H7 (cell line): ENCODE results near the gene PHLDB1. TPM values are rescaled to one million over a fixed set of nuclear protein-coding genes. Genes with fewer than 3 reads are reported as not detected.

Experiments used
- DNase-seq: peaks from one replicate; pipeline ENCODE4 v3.0.0; 2012
- H3K27me3 ChIP-seq: 2 replicates; pipeline ENCODE4 v1.6.0; 2011; ENCODE audit warnings: mild to moderate bottlenecking, low read length; ENCODE audit not compliant: control insufficient read depth, insufficient read depth
- H3K36me3 ChIP-seq: replicated peaks from 2 replicates; pipeline ENCODE4 v1.5.1; 2011; ENCODE audit warnings: low read length; ENCODE audit not compliant: control insufficient read depth, insufficient read depth
- H3K4me3 ChIP-seq: 2 replicates; pipeline ENCODE4 v1.5.1; 2011; ENCODE audit warnings: low read depth, mild to moderate bottlenecking, control low read depth, low read length, moderate library complexity; ENCODE audit not compliant: insufficient read depth
- total RNA-seq: library from RNA; depleted of rRNA; stranded (reverse); fragments of >200 nt; shearing (Covaris generic); gene quantifications from 2 replicates; pipeline ENCODE4 v1.2.3, GENCODE V29; 2014

The PHLDB1 gene
- total RNA-seq, 1 experiment from 2014 or later: 48.7 TPM

- no peaks in the 10 kb centered on the region for H3K36me3 ChIP-seq
- H3K4me3 ChIP-seq: no peak overlapping the region
- peaks cover 38% of the 10 kb centered on the region for H3K27me3 ChIP-seq
- DNase-seq: peak; percentile 32
These were observed 5.0 kb downstream of the PHLDB1 start for GRCh38 chr11:118612378-118612777.

- DNase-seq: no peak
- Histone ChIP-seq H3K4me3 (no peak overlapping the region), H3K36me3 (no peaks in the 10 kb centered on the region), H3K27me3 (peaks cover 17% of the 10 kb centered on the region)
These were observed 7.1 kb downstream of the PHLDB1 start for GRCh38 chr11:118614511-118614910.

- Histone ChIP-seq H3K36me3 (no peaks in the 10 kb centered on the region), H3K4me3 (no peak overlapping the region), H3K27me3 (peaks cover 8% of the 10 kb centered on the region)
- DNase-seq: peak; percentile 81
These were observed 8.0 kb downstream of the PHLDB1 start for GRCh38 chr11:118615282-118615975.

- peaks cover 3% of the 10 kb centered on the region; the same call in 1 of the 2 replicates for H3K27me3 ChIP-seq
- H3K36me3 ChIP-seq: no peaks in the 10 kb centered on the region
- no peak for DNase-seq
- H3K4me3 ChIP-seq: no peak overlapping the region
These were observed 8.6 kb downstream of the PHLDB1 start for GRCh38 chr11:118615976-118616371.

GRCh38 chr11:118618115-118618990 lies 10.9 kb downstream of the PHLDB1 start:
- no peaks in the 10 kb centered on the region for H3K27me3 ChIP-seq
- DNase-seq: no peak
- H3K4me3 ChIP-seq: no peak overlapping the region
- no peaks in the 10 kb centered on the region for H3K36me3 ChIP-seq

- Histone ChIP-seq H3K36me3 (no peaks in the 10 kb centered on the region), H3K27me3 (no peaks in the 10 kb centered on the region), H3K4me3 (no peak overlapping the region)
- DNase-seq: no peak
These were observed 11.6 kb downstream of the PHLDB1 start for GRCh38 chr11:118618991-118619375.

- no peaks in the 10 kb centered on the region for H3K36me3 ChIP-seq
- H3K27me3 ChIP-seq: no peaks in the 10 kb centered on the region
- DNase-seq: no peak
- no peak overlapping the region for H3K4me3 ChIP-seq
These were observed 12.2 kb downstream of the PHLDB1 start for GRCh38 chr11:118619444-118620197.

- Histone ChIP-seq H3K4me3 (peak overlapping the region; percentile 63), H3K27me3 (no peaks in the 10 kb centered on the region), H3K36me3 (peaks cover 3% of the 10 kb centered on the region)
- no peak for DNase-seq
These were observed 13.2 kb downstream of the PHLDB1 start for GRCh38 chr11:118620529-118621070.

GRCh38 chr11:118621071-118621783 lies 13.8 kb downstream of the PHLDB1 start:
- no peaks in the 10 kb centered on the region for H3K27me3 ChIP-seq

GRCh38 chr11:118621784-118622375 lies 14.5 kb downstream of the PHLDB1 start:
- no peaks in the 10 kb centered on the region for H3K27me3 ChIP-seq
- H3K4me3 ChIP-seq: peak overlapping the region; percentile 63
- DNase-seq: no peak
- H3K36me3 ChIP-seq: peaks cover 4% of the 10 kb centered on the region

More at GRCh38 chr11:118621071-118621783, 13.8 kb downstream of the PHLDB1 start:
- H3K4me3 ChIP-seq: peak overlapping the region; percentile 63
- peaks cover 3% of the 10 kb centered on the region for H3K36me3 ChIP-seq
- DNase-seq: peak; percentile 97

- Histone ChIP-seq H3K36me3 (peaks cover 10% of the 10 kb centered on the region), H3K4me3 (0 out of 2 replicates have a peak overlapping the region, but pooled peaks have one; percentile 63), H3K27me3 (no peaks in the 10 kb centered on the region)
- DNase-seq: no peak
These were observed 15.2 kb downstream of the PHLDB1 start for GRCh38 chr11:118622376-118623268.

- Histone ChIP-seq H3K4me3 (no peak overlapping the region), H3K36me3 (peaks cover 10% of the 10 kb centered on the region)
- DNase-seq: no peak
These were observed 15.8 kb downstream of the PHLDB1 start for GRCh38 chr11:118623269-118623655.

More at GRCh38 chr11:118623269-118623655, 15.8 kb downstream of the PHLDB1 start:
- no peaks in the 10 kb centered on the region for H3K27me3 ChIP-seq
